GM18861 (cell line): Measurements from ENCODE around the gene FAM89A.
"Not testable (repeated sequence)": the region's sequence is repeated elsewhere in the genome, so short reads cannot be mapped to it uniquely, and the experiment has no call there.

Experiments
- ATAC-seq: cut with Tn5 transposase; IDR thresholded peaks from one replicate; pipeline ENCODE4 v1.9.1; 2021; ENCODE audit not compliant: unreplicated experiment

The FAM89A gene

GRCh38 chr1:230994860-230995259 is 45.2 kb downstream of the FAM89A start:
- ATAC-seq: no peak

GRCh38 chr1:230992100-230992774 is 47.8 kb downstream of the FAM89A start:
- no peak for ATAC-seq

- no peak for ATAC-seq
Measured at GRCh38 chr1:230987448-230987847, 52.6 kb downstream of the FAM89A start.

GRCh38 chr1:230986976-230987375 is 53.1 kb downstream of the FAM89A start:
- no peak for ATAC-seq

- no peak for ATAC-seq
Measured at GRCh38 chr1:230985711-230986110, 54.3 kb downstream of the FAM89A start.

- not testable (repeated sequence) for ATAC-seq
Measured at GRCh38 chr1:230984622-230985515, 55.2 kb downstream of the FAM89A start.

- ATAC-seq: no peak
Measured at GRCh38 chr1:230983811-230984210, 56.2 kb downstream of the FAM89A start.

GRCh38 chr1:230982696-230983095 is 57.4 kb downstream of the FAM89A start:
- no peak for ATAC-seq

GRCh38 chr1:230979952-230980351 is 60.1 kb downstream of the FAM89A start:
- no peak for ATAC-seq

- ATAC-seq: no peak
Measured at GRCh38 chr1:230979389-230979716, 60.7 kb downstream of the FAM89A start.

GRCh38 chr1:230978491-230979388 is 61.3 kb downstream of the FAM89A start, which contains the start of the genes ARV1 and TTC13:
Gene ARV1, plus strand, starts transcription at chr1:230979094. Its CDS starts 12 bp downstream, at chr1:230979106.
Gene TTC13, minus strand, starts transcription at chr1:230978861. Its CDS starts 31 bp downstream, at chr1:230978830.
- ATAC-seq: peak; percentile 86

GRCh38 chr1:230977761-230978490 is 62.1 kb downstream of the FAM89A start:
- peak; percentile 3 for ATAC-seq

- no peak for ATAC-seq
Measured at GRCh38 chr1:230976825-230977747, 63.0 kb downstream of the FAM89A start.

- no peak for ATAC-seq
Measured at GRCh38 chr1:230976360-230976759, 63.7 kb downstream of the FAM89A start.

- no peak for ATAC-seq
Measured at GRCh38 chr1:230975636-230976035, 64.4 kb downstream of the FAM89A start.

- ATAC-seq: peak; percentile 82
Measured at GRCh38 chr1:230972855-230973271, 67.2 kb downstream of the FAM89A start.

- no peak for ATAC-seq
Measured at GRCh38 chr1:230971771-230972170, 68.3 kb downstream of the FAM89A start.

GRCh38 chr1:230970432-230970831 is 69.6 kb downstream of the FAM89A start:
- ATAC-seq: no peak
